Fibroblast of lung (primary cell): Measurements from ENCODE around the gene HPS5. TPM values are rescaled to one million over a fixed set of nuclear protein-coding genes. Genes with fewer than 3 reads are reported as not detected.

Experiments used
- DNase-seq, 2 donors: peaks; one replicate each; pipeline versions ENCODE4 v3.0.0 to v3.0.0-alpha.2; 2010; ENCODE audit warnings: low read depth in 2 of 2
- H2AFZ ChIP-seq: 2 replicates; pipeline ENCODE4 v1.5.1; 2012; ENCODE audit warnings: low read length, control low read depth, inconsistent platforms
- H3K27ac ChIP-seq: 2 replicates; pipeline ENCODE4 v1.5.1; 2011; ENCODE audit warnings: low read length, control low read depth; ENCODE audit not compliant: insufficient read depth
- H3K27me3 ChIP-seq: 2 replicates; pipeline ENCODE4 v1.5.1; 2011; ENCODE audit warnings: mild to moderate bottlenecking, low read length; ENCODE audit not compliant: control insufficient read depth, insufficient read depth
- H3K36me3 ChIP-seq: 2 replicates; pipeline ENCODE4 v1.5.1; 2011; ENCODE audit warnings: low read length; ENCODE audit not compliant: control insufficient read depth, insufficient read depth
- H3K4me1 ChIP-seq: 2 replicates; pipeline ENCODE4 v1.5.1; 2011; ENCODE audit warnings: low read length; ENCODE audit not compliant: control insufficient read depth, insufficient read depth; ENCODE audit errors: extremely low read depth
- H3K4me2 ChIP-seq: 2 replicates; pipeline ENCODE4 v1.5.1; 2011; ENCODE audit warnings: low read length, control low read depth; ENCODE audit not compliant: insufficient read depth; ENCODE audit errors: extremely low read depth
- H3K4me3 ChIP-seq, 4 experiments: fragments of 200-600 bp in 1 of 4; sonication (generic) in 1 of 4; replicated peaks in 1 of 4; 2 replicates each; pipeline ENCODE4 v1.5.1; 2011 to 2016; ENCODE audit warnings: low read length in 4 of 4, low read depth in 3 of 4, mild to moderate bottlenecking in 3 of 4, control low read depth in 2 of 4, inconsistent platforms in 1 of 4, mixed read lengths in 1 of 4; ENCODE audit not compliant: insufficient read depth in 1 of 4; ENCODE audit errors: control extremely low read depth in 1 of 4
- H3K79me2 ChIP-seq: 2 replicates; pipeline ENCODE4 v1.5.1; 2012; ENCODE audit warnings: mild to moderate bottlenecking, low read length, inconsistent platforms; ENCODE audit not compliant: control insufficient read depth, insufficient read depth
- H3K9ac ChIP-seq: 2 replicates; pipeline ENCODE4 v1.5.1; 2011; ENCODE audit warnings: mild to moderate bottlenecking, low read length, control low read depth; ENCODE audit not compliant: insufficient read depth
- H3K9me3 ChIP-seq: 2 replicates; pipeline ENCODE4 v1.5.1; 2012; ENCODE audit warnings: low read depth, low read length; ENCODE audit not compliant: control insufficient read depth, insufficient read depth
- H4K20me1 ChIP-seq: 2 replicates; pipeline ENCODE4 v1.5.1; 2011; ENCODE audit warnings: low read length; ENCODE audit not compliant: control insufficient read depth, insufficient read depth; ENCODE audit errors: extremely low read depth
- EZH2 ChIP-seq: IDR thresholded peaks from 2 replicates; pipeline ENCODE4 v1.5.1; 2012; ENCODE audit warnings: low read length, control low read depth, mild to moderate bottlenecking; ENCODE audit errors: missing control alignments
- polyA plus RNA-seq, 2 donors: library from polyadenylated mRNA; depleted of rRNA in 1 of 2; stranded (reverse) in 1 of 2; unstranded in 1 of 2; fragments of >200 nt; gene quantifications; 2 replicates each; pipeline ENCODE4 v1.2.1, GENCODE V29; 2011 to 2012; ENCODE audit warnings: missing spikeins in 1 of 2
- total RNA-seq: library from RNA; depleted of rRNA; stranded (reverse); fragments of >200 nt; gene quantifications from 2 replicates; pipeline ENCODE4 v1.2.1, GENCODE V29; 2014
- TF ChIP-seq, protein P1 (sequence below), 2 donors: IDR thresholded peaks in 1 of 2; conservative IDR thresholded peaks in 1 of 2; 1 replicate in 1 of 2; 2 replicates in 1 of 2; pipeline ENCODE4 v1.5.1; 2011 to 2012; ENCODE audit warnings: low read length in 2 of 2, control low read depth in 1 of 2, inconsistent platforms in 1 of 2, low read depth in 1 of 2, mild to moderate bottlenecking in 1 of 2

Gene HPS5
- total and polyA plus RNA-seq, 2 donors (not counting 1 experiment from before 2014, with no cell fraction given): 15.6 to 44.1 TPM

GRCh38 chr11:18308242-18308641 lies 13.7 kb downstream of the HPS5 start:
- no peak overlapping the region for H2AFZ ChIP-seq
- no peak overlapping the region for H3K4me2 ChIP-seq
- TF ChIP-seq, protein P1, sequence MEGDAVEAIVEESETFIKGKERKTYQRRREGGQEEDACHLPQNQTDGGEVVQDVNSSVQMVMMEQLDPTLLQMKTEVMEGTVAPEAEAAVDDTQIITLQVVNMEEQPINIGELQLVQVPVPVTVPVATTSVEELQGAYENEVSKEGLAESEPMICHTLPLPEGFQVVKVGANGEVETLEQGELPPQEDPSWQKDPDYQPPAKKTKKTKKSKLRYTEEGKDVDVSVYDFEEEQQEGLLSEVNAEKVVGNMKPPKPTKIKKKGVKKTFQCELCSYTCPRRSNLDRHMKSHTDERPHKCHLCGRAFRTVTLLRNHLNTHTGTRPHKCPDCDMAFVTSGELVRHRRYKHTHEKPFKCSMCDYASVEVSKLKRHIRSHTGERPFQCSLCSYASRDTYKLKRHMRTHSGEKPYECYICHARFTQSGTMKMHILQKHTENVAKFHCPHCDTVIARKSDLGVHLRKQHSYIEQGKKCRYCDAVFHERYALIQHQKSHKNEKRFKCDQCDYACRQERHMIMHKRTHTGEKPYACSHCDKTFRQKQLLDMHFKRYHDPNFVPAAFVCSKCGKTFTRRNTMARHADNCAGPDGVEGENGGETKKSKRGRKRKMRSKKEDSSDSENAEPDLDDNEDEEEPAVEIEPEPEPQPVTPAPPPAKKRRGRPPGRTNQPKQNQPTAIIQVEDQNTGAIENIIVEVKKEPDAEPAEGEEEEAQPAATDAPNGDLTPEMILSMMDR (conservative IDR thresholded peaks at IDR 0.05 in 1 of 2, IDR thresholded peaks at IDR 0.05 in 1 of 2; ENCODE audit: low read depth in 1 of 2, low read length in 2 of 2): no peak
- no peak for TF ChIP-seq EZH2
- H4K20me1 ChIP-seq: no peaks in the 10 kb centered on the region
- no peaks in the 10 kb centered on the region for H3K9me3 ChIP-seq
- H3K4me3 ChIP-seq: no peak overlapping the region
- peaks cover 2% of the 10 kb centered on the region for H3K36me3 ChIP-seq
- H3K9ac ChIP-seq: no peak overlapping the region
- no peaks in the 10 kb centered on the region for H3K4me1 ChIP-seq
- no peaks in the 10 kb centered on the region for H3K79me2 ChIP-seq
- no peaks in the 10 kb centered on the region for H3K27me3 ChIP-seq
- DNase-seq: no peak
- no peak overlapping the region for H3K27ac ChIP-seq

- Histone ChIP-seq H4K20me1 (no peaks in the 10 kb centered on the region), H3K4me2 (no peak overlapping the region), H3K27ac (no peak overlapping the region), H2AFZ (no peak overlapping the region), H3K36me3 (peaks cover 2% of the 10 kb centered on the region), H3K9ac (no peak overlapping the region), H3K4me3 (no peak overlapping the region), H3K27me3 (no peaks in the 10 kb centered on the region), H3K4me1 (no peaks in the 10 kb centered on the region), H3K79me2 (no peaks in the 10 kb centered on the region), H3K9me3 (no peaks in the 10 kb centered on the region)
- DNase-seq: no peak
- no peak for TF ChIP-seq EZH2
- TF ChIP-seq, protein P1 (conservative IDR thresholded peaks at IDR 0.05 in 1 of 2, IDR thresholded peaks at IDR 0.05 in 1 of 2; ENCODE audit: low read depth in 1 of 2, low read length in 2 of 2): no peak
Observed at GRCh38 chr11:18307461-18308139, 14.3 kb downstream of the HPS5 start.

- Histone ChIP-seq H3K27ac (no peak overlapping the region), H3K27me3 (no peaks in the 10 kb centered on the region), H3K4me2 (no peak overlapping the region), H3K9ac (no peak overlapping the region), H3K4me3 (no peak overlapping the region), H4K20me1 (no peaks in the 10 kb centered on the region), H3K36me3 (peaks cover 2% of the 10 kb centered on the region), H3K4me1 (no peaks in the 10 kb centered on the region), H3K9me3 (no peaks in the 10 kb centered on the region), H2AFZ (no peak overlapping the region), H3K79me2 (no peaks in the 10 kb centered on the region)
- no peak for DNase-seq
- no peak for TF ChIP-seq EZH2
- TF ChIP-seq, protein P1 (conservative IDR thresholded peaks at IDR 0.05 in 1 of 2, IDR thresholded peaks at IDR 0.05 in 1 of 2; ENCODE audit: low read depth in 1 of 2, low read length in 2 of 2): no peak
Observed at GRCh38 chr11:18304745-18305144, 17.2 kb downstream of the HPS5 start.
